Vagina (tissue), 2 donors: ENCODE measurements around the gene ZNF597. TPM values are rescaled to one million over a fixed set of nuclear protein-coding genes. Genes with fewer than 3 reads are reported as not detected.

Experiments
- DNase-seq, 2 donors: peaks; one replicate each; pipeline ENCODE4 v3.0.0-alpha.2; 2017; ENCODE audit errors: extremely low spot score in 2 of 2
- H3K27ac ChIP-seq: fragments of 200-600 bp; sonication (generic); one replicate; pipeline ENCODE4 v1.5.1; 2019
- H3K27me3 ChIP-seq: fragments of 200-600 bp; sonication (generic); one replicate; pipeline ENCODE4 v1.5.1; 2019
- H3K36me3 ChIP-seq, 2 donors: fragments of 200-600 bp; sonication (generic); one replicate each; pipeline ENCODE4 v1.5.1; 2017 to 2019
- H3K4me1 ChIP-seq: fragments of 200-600 bp; sonication (generic); one replicate; pipeline ENCODE4 v1.5.1; 2019
- H3K4me3 ChIP-seq, 2 donors: fragments of 200-600 bp; sonication (generic); 1 replicate in 1 of 2; 2 replicates in 1 of 2; pipeline ENCODE4 v1.5.1; 2016 to 2019
- H3K9me3 ChIP-seq: fragments of 200-600 bp; sonication (generic); one replicate; pipeline ENCODE4 v1.5.1; 2019
- POLR2A ChIP-seq, 2 donors: fragments of 450-650 bp; IDR thresholded peaks; one replicate each; pipeline ENCODE4 v1.6.1; 2017; ENCODE audit warnings: antibody characterized with exemption in 2 of 2, mild to moderate bottlenecking in 2 of 2, moderate library complexity in 2 of 2
- POLR2AphosphoS5 ChIP-seq, 2 donors: sonication (generic); formaldehyde crosslinking; IDR thresholded peaks; one replicate each; pipeline ENCODE4 v1.9.0; 2017; ENCODE audit warnings: antibody characterized with exemption in 2 of 2, mild to moderate bottlenecking in 2 of 2, low read depth in 1 of 2; ENCODE audit not compliant: insufficient read depth in 1 of 2
- intact Hi-C: fragments of 100-400 bp; cut with DNase I; formaldehyde crosslinking; loops from one replicate; pipeline ENCODE4 v1.15.1; 2023
- total RNA-seq: library from RNA; depleted of rRNA; stranded (reverse); fragments of >200 nt; gene quantifications from one replicate; pipeline ENCODE4 v1.2.3, GENCODE V29; 2016
- TF ChIP-seq, protein P1 (sequence below), 3 experiments: fragments of 450-650 bp in 2 of 3; fragments of 200-600 bp in 1 of 3; sonication (generic) in 1 of 3; IDR thresholded peaks; one replicate each; pipeline ENCODE4 v1.5.1; 2017 to 2019; ENCODE audit warnings: antibody characterized with exemption in 3 of 3, mild to moderate bottlenecking in 2 of 3, moderate library complexity in 2 of 3

Gene ZNF597
- total RNA-seq, 1 donor from 2014 or later, result 2.0 TPM

DNA sequence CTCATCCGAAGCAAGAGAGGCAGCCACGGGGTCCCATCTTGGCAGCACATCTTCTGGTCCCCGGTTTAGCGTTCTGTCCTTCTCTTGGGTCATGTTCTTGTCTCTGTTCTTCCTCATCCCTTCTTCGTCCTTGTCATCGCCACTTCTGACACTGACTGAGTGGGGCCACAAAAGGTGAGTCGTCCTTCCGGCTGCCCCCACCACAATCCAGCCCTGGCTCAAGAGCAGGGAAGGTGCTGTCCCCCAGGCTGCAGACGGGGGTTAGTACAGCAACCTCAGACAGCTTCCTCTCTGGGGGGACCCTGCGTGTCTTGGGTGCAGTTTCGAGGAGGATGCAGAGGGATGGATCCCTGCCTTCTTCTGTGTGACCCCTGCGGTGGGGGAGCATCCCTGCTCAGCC is 22.0 kb upstream of the ZNF597 start:
- Histone ChIP-seq H3K4me1 (peaks cover 75% of the 10 kb centered on the region), H3K4me3 (no peak overlapping the region), H3K36me3 (peaks cover 0 to 10% of the 10 kb centered on the region in 2 donors), H3K27ac (no peak overlapping the region), H3K27me3 (no peaks in the 10 kb centered on the region), H3K9me3 (no peaks in the 10 kb centered on the region)
- intact Hi-C loops, result no loop called here
- TF ChIP-seq POLR2A (IDR thresholded peaks at IDR 0.05), result no peak
- no peak for TF ChIP-seq POLR2AphosphoS5 (IDR thresholded peaks at IDR 0.05; ENCODE audit: insufficient read depth in 1 of 2, low read depth in 1 of 2)
- TF ChIP-seq, protein P1, sequence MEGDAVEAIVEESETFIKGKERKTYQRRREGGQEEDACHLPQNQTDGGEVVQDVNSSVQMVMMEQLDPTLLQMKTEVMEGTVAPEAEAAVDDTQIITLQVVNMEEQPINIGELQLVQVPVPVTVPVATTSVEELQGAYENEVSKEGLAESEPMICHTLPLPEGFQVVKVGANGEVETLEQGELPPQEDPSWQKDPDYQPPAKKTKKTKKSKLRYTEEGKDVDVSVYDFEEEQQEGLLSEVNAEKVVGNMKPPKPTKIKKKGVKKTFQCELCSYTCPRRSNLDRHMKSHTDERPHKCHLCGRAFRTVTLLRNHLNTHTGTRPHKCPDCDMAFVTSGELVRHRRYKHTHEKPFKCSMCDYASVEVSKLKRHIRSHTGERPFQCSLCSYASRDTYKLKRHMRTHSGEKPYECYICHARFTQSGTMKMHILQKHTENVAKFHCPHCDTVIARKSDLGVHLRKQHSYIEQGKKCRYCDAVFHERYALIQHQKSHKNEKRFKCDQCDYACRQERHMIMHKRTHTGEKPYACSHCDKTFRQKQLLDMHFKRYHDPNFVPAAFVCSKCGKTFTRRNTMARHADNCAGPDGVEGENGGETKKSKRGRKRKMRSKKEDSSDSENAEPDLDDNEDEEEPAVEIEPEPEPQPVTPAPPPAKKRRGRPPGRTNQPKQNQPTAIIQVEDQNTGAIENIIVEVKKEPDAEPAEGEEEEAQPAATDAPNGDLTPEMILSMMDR (IDR thresholded peaks at IDR 0.05), result no peak
- no peak for DNase-seq

DNA sequence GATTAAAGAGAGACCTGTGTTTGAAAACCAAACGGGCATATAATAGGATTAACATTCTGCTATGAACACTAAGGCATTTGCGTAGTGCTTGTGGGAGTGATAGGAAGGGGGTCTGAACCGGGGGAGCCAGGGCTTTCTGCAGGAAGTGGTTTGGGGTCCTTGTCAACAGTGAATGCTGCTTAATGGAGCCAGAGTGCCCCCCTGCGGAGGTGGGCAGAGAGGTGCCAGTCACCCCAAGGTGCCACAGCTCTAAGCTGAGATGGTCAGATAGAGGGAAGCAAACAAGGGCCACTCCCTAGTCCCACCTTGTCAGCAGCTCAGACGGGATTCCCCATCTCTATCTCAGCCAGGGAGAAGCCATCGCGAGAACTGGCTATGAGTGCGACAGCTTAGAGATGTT is 17.8 kb upstream of the ZNF597 start:
- no peaks in the 10 kb centered on the region for H3K9me3 ChIP-seq
- no peak overlapping the region for H3K4me3 ChIP-seq
- TF ChIP-seq, protein P1 (IDR thresholded peaks at IDR 0.05), result no peak
- TF ChIP-seq POLR2AphosphoS5 (IDR thresholded peaks at IDR 0.05; ENCODE audit: insufficient read depth in 1 of 2, low read depth in 1 of 2) (no peak), POLR2A (IDR thresholded peaks at IDR 0.05) (no peak)
- no peak for DNase-seq
- H3K27ac ChIP-seq, result no peak overlapping the region
- peaks cover 0 to 8% of the 10 kb centered on the region in 2 donors for H3K36me3 ChIP-seq
- intact Hi-C loops, result no loop called here
- no peaks in the 10 kb centered on the region for H3K27me3 ChIP-seq
- peaks cover 60% of the 10 kb centered on the region for H3K4me1 ChIP-seq

DNA sequence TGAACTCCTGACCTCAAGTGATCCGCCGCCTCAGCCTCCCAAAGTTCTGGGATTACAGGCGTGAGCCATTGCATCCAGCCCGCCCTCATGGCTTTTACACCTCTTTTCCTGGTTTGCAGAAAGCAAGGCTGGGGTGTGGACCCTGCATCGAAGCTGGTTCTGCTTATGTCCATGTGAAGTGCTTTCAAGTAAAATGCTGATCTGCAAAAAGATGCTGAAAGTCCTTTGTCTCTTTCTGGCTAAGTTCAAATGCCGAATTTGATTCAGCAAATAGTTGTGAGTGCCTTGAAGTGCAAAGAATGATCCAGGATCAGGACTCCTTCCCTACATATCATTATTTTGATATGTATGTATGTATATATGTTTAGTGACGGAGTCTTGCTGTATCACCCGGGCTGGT is 17.3 kb upstream of the ZNF597 start:
- Histone ChIP-seq H3K27me3 (no peaks in the 10 kb centered on the region), H3K27ac (no peak overlapping the region), H3K4me3 (no peak overlapping the region), H3K9me3 (no peaks in the 10 kb centered on the region), H3K4me1 (peaks cover 60% of the 10 kb centered on the region), H3K36me3 (peaks cover 0 to 2% of the 10 kb centered on the region in 2 donors)
- intact Hi-C loops, result no loop called here
- no peak for DNase-seq
- TF ChIP-seq, protein P1 (IDR thresholded peaks at IDR 0.05), result no peak
- no peak for TF ChIP-seq POLR2AphosphoS5 (IDR thresholded peaks at IDR 0.05; ENCODE audit: insufficient read depth in 1 of 2, low read depth in 1 of 2)
- no peak for TF ChIP-seq POLR2A (IDR thresholded peaks at IDR 0.05)

DNA sequence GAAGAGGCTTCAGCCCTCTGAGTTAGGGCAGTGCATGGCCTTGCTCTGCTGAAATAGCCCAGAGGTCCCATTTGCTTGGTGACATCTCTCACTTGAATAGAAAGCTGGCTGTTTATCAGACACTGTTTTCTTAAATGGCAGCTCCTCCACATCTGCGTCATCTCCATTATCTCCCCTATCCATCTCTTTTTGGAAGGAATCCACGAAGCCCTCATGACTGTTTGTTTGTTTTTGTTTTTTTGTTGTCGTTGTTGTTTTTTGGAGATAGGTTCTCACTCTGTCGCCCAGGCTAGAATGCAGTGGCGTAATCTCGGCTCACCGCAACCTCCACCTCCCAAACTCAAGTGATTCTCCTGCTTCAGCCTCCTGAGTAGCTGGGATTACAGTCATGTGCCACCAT is 16.8 kb upstream of the ZNF597 start:
- Histone ChIP-seq H3K36me3 (no peaks in the 10 kb centered on the region), H3K27ac (no peak overlapping the region), H3K4me1 (peaks cover 60% of the 10 kb centered on the region), H3K9me3 (no peaks in the 10 kb centered on the region), H3K27me3 (no peaks in the 10 kb centered on the region), H3K4me3 (peak overlapping the region in 1 of 2 donors; percentile 81)
- TF ChIP-seq POLR2A (IDR thresholded peaks at IDR 0.05) (no peak), POLR2AphosphoS5 (IDR thresholded peaks at IDR 0.05; ENCODE audit: insufficient read depth in 1 of 2, low read depth in 1 of 2) (no peak)
- TF ChIP-seq, protein P1 (IDR thresholded peaks at IDR 0.05), result no peak
- no peak for DNase-seq
- intact Hi-C loops, result no loop called here

DNA sequence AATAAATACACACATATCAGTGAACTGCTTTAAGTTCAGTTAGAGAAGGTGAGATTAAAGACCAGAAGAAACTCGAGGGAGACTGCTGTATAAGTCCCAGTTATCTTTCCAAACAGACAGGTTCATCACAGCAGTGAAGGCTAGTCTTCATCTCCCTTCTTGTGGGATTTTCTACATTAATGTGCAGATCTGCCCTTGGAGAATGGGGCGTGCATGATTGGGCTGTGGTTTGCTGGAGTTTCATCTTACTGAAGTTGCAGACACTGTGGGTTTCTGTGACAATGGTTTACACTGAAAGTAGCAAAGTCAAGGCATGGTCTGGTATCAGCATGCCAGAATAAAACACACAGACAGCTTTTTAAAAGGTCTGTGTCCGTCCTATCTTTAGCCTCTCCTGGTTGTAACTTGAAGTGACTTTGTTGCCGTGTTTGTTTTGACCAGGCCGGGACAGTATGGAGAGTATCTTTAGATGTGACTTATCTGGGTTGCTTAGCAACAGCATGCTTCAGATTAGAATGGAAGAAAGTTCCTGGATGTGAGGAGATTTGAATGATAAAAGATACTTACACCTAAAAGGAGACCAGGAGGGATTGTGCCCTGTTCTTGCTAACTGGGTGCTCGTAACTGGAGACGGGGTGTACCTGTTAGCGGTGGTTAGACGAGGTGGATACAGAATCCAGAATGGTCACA is 16.2 kb upstream of the ZNF597 start:
- Histone ChIP-seq H3K9me3 (no peaks in the 10 kb centered on the region), H3K4me3 (peak overlapping the region; percentile 66 to 81), H3K36me3 (no peaks in the 10 kb centered on the region), H3K4me1 (peaks cover 57% of the 10 kb centered on the region), H3K27me3 (no peaks in the 10 kb centered on the region), H3K27ac (peak overlapping the region; percentile 88)
- no peak for DNase-seq
- intact Hi-C loops, result no loop called here
- TF ChIP-seq, protein P1 (IDR thresholded peaks at IDR 0.05), result no peak
- TF ChIP-seq POLR2AphosphoS5 (IDR thresholded peaks at IDR 0.05; ENCODE audit: insufficient read depth in 1 of 2, low read depth in 1 of 2) (no peak), POLR2A (IDR thresholded peaks at IDR 0.05) (no peak)
